GM12878 (cell line): ENCODE measurements around the gene SLC25A39.

Experiments
- CTCF ChIP-seq, 3 experiments: IDR thresholded peaks in 2 of 3; conservative IDR thresholded peaks in 1 of 3; 2 replicates each; pipeline ENCODE4 v1.5.1; 2011; ENCODE audit warnings: low read depth in 3 of 3, low read length in 3 of 3, mild to moderate bottlenecking in 3 of 3, control low read depth in 2 of 3, moderate library complexity in 2 of 3, inconsistent platforms in 1 of 3, mixed read lengths in 1 of 3; ENCODE audit not compliant: control insufficient read depth in 2 of 3, insufficient read depth in 1 of 3; ENCODE audit errors: extremely low read depth in 1 of 3
- IRF3 ChIP-seq: fragments of 450-650 bp; IDR thresholded peaks from 2 replicates; pipeline ENCODE4 v1.6.1; 2014; ENCODE audit warnings: mild to moderate bottlenecking
- MYC ChIP-seq: IDR thresholded peaks from 2 replicates; pipeline ENCODE4 v1.6.1; 2011; ENCODE audit warnings: mild to moderate bottlenecking, low read length, moderate library complexity, inconsistent platforms; ENCODE audit not compliant: insufficient read depth, insufficient replicate concordance, insufficient read length, severe bottlenecking
- NFIC ChIP-seq: IDR thresholded peaks from 2 replicates; pipeline ENCODE4 v1.6.1; 2012; ENCODE audit warnings: low read depth, mild to moderate bottlenecking, inconsistent platforms, low read length, moderate library complexity
- PBX3 ChIP-seq: IDR thresholded peaks from 2 replicates; pipeline ENCODE4 v1.6.1; 2011; ENCODE audit warnings: mild to moderate bottlenecking, low read depth, low read length, moderate library complexity; ENCODE audit not compliant: insufficient replicate concordance
- SMARCA5 ChIP-seq: fragments of 450-650 bp; IDR thresholded peaks from 2 replicates; pipeline ENCODE4 v1.6.1; 2017; ENCODE audit warnings: mild to moderate bottlenecking
- TAF1 ChIP-seq: IDR thresholded peaks from 2 replicates; pipeline ENCODE4 v1.6.1; 2011; ENCODE audit warnings: mild to moderate bottlenecking, low read depth, low read length, borderline replicate concordance
- ZBTB33 ChIP-seq: fragments of 450-650 bp; IDR thresholded peaks from 2 replicates; pipeline ENCODE4 v1.6.1; 2017; ENCODE audit warnings: mild to moderate bottlenecking
- ZZZ3 ChIP-seq: IDR thresholded peaks from 2 replicates; pipeline ENCODE4 v1.6.1; 2011; ENCODE audit warnings: low read depth; ENCODE audit not compliant: control insufficient read depth, insufficient read length

GRCh38 chr17:44372036-44372435 lies 47.4 kb upstream of the SLC25A39 start:
- TF ChIP-seq MYC (no peak), CTCF (IDR thresholded peaks at IDR 0.05 in 2 of 3, conservative IDR thresholded peaks at IDR 0.05 in 1 of 3; ENCODE audit: control insufficient read depth in 2 of 3, extremely low read depth in 1 of 3, insufficient read depth in 1 of 3, low read depth in 3 of 3, low read length in 3 of 3) (no peak), PBX3 (no peak), IRF3 (no peak), TAF1 (no peak), ZBTB33 (no peak), ZZZ3 (no peak), NFIC (no peak), SMARCA5 (no peak)
